ENCODE results near the gene RALGPS1.

RALGPS1 gene

DNA sequence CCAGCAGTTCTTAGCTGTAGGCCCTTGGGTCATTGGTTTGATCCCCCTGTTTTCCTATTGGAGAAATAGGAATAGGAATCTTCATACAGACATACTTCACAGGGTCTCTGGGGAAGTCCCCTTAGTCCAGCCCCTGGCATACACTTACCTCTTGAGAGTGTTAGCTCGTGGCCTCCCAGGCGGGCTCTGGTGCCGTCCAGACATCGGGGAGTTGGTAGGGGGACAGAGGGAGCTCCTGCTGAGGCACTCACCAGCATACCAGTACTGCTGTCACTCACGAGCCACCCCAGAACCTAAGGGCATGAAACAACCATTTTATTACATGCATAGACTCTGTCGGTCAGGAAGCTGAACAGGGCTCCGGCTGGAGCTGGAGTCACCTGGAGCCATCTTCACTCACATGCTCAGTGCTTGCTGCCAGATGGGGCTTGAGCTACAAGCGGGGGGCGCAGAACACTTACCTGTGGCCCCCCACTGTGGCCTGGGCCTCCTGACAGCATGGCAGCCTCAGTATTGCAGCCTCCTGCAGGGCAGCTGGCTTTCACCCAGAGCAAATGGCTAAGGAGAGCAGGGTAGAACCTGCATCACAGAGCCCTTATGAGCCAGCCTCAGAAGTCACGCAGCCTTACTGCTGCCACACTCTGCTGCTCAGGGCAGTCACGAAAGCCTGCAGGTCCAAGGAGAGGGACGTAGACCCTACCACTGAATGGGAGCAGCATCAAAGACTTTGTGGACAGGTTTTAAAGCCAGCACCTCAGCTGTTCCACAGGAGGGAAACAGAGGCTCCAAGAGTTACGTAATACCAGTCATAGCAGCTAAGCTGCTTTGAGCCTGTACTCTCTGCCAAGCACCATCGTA lies 266.1 kb downstream of the RALGPS1 start:
- DNase-seq, result no peak

DNA sequence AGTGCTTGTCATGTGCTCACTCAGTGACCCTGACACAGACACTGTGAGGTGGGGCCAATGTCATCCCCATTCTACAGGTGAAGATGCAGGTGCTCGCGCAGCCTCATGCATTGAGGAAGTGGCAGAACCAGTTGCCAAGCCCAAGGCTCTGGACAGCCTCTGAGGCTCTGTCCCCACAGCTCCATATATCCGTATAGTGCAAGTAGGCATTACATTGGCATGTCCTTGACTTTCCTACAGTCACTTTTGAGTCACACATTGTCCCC lies 266.7 kb downstream of the RALGPS1 start:
- DNase-seq, result no peak

DNA sequence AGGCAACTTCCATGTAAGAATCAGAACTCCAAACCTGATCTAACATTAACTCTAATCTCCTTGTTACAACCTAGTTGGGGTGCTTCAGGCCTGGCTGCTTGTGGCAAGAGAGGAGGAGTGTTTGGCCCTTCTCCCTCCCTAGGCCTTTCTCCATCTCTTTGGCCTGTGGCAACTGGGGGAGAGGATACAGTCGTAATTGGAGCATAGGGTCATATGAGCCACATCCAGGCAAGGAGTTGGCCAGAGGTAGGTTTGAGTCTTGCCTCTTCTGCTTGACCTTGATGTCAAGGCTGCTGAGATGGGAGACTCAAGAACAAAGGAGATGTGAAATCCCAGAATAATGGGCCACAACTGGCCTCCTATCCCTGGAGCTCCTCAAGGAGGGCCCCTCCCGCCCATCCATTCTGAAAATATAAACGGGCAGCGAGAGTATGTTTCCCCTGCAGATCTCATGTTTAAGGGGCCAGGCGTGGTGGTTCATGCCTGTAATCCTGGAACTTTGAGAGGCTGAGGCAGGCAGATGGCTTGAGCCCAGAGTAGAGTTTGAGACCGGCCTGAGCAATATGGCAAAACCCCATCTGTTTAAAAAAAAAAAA lies 267.1 kb downstream of the RALGPS1 start:
- DNase-seq, result no peak

DNA sequence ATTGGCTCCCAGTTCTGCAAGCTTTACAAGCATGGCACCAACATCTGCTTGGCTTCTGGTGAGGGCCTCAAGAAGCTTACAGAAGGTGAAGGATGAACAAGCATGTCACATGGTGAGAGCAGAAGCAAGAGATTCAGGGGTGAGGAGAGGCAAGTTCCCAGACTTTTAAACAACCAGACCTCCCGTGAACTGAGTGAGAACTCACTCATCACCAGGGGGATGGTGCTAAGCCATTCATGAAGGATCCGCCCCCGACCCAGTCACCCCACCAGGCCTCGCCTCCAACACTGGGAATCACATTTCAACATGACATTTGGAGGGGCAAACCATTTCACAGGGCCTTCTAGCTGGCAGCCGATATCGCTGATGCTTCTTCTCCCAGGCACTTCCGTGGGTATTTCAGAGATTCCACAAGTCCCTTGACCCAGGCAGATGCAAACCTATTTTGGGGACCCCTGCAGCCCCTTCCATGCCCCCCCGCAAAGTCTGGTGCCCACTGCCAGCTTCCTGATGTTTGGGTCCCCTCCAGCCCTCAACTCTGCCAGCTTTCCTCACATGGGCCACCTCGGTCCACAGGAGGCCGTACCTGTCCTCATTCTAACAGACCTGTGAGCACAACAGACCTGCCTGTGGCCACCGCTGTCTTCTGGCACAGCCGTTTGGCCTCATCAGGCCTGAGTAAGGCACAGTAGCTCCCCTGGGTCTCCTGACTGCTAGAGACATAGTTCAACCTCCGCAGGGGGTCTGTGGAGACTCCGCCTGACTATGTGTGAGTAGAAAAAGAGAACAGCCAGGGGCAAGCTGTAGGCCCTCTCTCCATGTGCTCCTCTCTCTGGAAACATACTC lies 268.5 kb downstream of the RALGPS1 start:
- no peak for DNase-seq

DNA sequence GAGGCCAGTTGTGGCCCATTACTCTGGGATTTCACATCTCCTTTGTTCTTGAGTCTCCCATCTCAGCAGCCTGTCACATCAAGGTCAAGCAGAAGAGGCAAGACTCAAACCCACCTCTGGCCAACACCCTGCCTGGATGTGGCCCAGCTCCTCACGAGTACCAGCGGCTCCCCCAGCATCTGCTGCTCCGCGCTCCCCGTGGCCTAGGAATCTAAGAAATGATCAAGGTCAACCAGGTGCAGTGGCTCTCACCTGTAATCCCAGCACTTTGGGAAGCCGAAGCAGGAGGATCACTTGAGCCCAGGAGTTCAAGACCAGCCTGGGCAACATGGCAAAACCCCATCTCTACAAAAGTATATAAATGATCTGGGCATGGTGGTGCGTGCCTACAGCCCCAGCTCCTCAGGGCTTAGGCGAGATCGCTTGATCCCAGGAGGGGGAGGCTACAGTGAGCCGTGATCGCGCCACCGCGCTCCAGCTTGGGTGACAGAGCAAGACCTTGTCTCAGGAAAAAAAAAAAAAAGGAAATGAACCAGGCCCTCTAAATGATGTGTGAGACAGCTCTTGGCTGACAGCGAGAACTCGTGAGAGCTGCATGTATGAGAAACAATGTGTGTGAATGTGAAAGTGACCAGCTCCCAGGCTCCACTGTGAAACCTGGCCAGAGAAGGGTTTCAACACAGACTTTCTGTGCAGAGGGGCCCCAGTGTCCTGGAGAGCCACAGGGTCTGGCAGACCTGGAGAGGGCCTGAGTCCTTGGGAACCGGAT lies 269.4 kb downstream of the RALGPS1 start:
- no peak for DNase-seq

DNA sequence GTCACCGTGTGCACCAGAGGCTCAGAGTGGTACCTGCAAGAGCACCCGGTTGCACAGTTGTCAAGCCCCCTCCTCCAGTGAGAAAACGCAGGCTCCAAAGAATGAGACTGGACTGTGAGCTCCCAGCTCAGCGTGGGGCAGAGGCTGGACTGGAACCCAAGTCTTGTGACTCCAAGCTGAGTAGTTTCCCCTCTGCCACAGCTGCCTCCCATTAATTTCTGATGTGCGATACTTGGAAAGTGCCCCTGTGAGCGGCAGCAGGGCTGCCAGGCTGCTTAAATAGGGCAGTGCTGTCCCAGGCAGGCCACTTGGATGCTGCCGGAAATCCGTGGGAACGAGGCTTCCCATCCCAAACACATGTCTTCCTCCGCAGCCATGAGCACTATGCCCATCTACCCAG lies 270.1 kb downstream of the RALGPS1 start:
- DNase-seq, result no peak

DNA sequence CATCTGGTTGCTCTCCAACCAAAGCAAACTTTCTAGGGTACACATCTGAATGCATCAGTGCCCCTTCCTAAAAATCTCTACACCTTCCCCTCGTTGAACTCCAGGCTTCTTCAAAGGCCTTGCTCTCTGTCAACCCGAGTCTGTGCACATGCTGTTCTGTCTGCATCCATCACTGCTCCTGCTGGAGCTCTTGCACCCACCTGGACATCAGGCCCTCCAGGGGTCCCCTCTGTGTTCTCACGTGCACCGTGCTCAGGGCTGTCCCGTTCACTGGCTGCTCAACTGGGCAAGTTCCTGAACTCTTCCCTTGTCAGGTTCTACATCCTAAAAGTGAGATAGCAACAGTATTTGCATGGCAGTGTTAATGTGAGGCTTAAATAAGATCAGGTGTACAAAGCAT lies 270.6 kb downstream of the RALGPS1 start:
- DNase-seq, result no peak

DNA sequence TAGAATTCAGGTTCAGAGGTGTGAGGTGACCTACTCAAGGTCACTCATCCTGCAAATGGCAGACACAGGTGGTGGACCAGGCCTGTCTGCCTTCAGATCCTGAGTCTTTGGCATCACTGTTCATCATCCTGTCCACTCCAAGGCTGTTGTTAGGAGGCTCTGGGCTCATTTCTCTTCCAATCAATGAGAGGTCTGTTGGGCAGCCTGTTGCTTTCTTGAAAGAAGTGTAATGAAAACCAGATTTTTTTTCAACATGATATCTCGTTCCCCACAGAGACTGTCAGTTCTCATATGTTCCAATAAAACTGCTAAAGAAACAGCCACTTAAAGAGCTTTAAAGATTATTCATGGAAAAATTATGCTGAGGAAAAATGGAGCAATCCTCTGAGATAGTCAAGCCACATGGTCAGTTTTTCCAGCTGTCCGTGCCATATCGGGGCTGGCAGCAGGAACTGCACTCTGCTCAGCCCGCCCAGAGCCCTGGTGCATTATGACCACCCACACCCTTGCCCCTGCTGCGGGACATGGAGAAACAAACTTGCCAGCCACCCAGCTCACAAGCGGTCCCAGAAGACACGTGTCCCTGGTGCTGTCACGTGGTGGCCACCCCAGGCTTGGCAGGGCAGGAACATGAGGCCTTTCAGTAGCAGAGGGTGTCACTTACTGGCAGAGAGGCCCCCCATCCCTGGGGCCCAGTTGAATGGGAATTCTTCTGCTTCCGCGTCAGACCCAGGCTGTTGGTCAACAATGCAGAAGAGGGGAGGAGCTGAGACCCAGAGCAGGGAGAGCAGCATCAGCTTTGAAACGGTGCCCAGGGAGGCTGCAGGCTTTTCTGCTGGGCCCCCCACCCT lies 271.6 kb downstream of the RALGPS1 start:
- DNase-seq, result no peak

DNA sequence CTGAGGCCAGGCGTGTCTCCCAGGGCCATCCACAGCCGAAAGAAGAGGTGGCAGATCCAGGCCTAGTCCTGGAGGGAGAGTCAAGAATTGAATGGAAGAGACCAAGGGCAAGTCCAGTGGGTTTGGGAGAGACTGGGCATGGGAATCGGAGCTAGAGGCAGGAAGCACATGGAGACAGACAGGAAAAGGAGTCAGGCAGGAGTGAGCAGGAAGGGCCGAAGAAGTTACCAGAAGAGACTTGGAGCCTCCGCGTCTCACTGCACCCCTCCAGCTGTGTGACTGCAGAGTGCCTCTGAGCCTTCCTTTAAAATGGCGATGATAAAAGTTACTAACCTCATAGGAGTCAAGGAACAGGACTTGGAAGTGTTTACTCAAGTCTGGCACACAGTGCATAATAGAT lies 272.2 kb downstream of the RALGPS1 start:
- no peak for DNase-seq

DNA sequence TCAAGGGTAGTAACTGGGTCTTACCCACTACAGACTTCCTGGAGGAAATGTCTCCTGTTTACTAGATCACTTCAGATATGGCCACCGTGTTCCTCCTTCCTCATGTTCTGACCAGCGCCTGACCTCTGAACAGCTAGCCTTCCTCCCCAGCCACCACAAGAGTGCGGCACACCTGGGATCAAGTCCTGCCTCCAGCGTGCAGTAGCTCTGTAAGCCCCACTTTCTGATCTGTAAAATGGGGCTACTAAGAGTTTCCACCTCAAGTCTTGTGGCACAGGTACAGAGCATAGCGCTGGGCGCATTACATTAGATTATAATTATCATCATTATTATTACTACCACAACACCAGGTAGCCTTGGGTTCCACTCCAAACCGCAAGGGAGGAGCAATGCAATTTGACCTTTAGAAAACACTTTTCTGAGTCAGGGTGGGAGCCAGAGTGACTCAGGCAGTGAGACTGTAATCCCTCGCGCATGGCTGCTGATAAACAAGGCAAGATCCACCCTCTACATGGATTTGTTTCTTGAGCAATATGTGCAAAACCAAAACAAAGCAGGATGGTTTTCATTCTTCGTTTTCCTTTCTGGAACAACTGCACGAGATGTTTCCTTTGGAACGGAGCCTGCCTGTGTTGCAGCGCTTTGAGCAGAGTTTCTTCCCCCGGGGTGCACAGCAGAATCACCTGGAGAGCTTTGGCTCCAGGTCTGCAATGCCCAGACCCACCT lies 272.8 kb downstream of the RALGPS1 start:
- DNase-seq, result no peak

DNA sequence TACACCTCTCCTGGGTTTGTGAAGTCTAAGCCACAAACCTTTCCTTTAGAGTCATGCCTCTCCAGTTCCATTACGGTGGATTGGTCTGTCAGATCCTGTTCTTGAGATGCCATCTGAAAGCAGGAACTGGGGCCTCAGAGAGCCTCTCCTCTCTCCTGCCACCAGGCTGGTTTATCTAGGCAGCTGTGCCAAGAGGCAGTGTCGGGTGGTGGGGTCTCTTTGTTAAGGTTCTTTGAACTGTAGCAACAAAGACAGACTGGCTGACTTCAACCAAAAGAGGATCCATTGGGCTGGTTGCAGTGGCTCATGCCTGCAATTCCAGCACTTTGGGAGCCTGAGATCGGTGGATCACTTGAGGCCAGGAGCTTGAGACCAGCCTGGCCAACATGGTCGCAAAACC lies 273.8 kb downstream of the RALGPS1 start:
- DNase-seq, result no peak

DNA sequence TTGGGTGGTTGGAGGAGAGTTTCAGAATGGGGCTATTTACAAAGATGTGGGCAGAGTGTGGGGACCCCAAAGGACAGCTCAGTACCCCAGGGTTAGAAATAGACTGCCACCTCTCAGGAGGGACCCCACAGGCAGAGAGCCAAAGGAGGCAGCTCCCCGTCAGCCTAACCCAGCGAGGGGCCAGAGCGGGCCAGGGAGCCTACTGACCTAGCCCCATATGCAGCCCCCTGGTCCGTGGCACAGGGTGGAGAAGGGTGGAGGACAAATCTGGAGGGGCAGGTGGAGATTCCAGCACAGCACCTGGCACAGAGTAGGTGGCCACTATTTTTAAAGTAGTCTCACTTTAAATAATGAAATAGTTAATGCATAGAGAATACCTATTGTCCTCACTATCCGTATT lies 275.0 kb downstream of the RALGPS1 start:
- no peak for DNase-seq

DNA sequence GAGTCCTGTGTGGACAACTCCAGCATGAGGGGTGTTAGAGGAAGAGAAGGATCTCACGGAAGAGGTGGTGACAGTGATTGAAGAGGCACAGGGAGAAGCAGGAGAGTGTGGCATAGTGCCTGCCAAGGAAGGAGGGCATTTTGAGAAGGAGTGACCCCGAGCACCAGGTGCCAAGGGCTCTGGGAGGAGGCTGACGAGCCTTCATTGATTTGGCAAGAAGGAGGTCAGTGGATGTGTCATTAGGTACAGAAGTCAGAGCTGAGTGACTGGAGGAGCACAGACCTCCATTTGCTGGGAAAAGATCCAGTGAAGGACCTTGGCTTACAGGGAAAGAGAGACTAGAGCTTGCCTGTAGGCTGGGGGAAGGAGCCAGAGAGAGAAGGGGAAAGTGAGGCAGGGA lies 278.2 kb downstream of the RALGPS1 start:
- DNase-seq, result no peak

DNA sequence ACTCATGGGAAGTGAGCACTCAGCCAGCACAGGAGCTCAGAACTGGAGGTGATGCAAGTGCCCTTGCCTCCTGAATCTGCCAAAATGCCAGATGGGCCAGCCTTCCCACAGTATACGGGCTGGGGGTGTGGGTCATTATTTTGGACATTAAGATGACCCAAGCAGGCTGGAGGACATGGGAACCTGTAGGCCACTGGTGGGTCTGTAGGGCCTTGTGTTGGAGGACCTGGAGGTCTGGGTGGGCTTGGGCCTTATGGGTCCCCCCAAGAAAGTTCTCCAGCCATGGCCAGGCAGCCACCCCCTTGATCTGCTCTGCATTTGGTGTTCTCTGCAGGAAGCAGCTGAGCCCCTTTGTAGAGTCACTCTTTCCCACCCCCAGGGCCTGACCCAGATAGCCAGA lies 278.9 kb downstream of the RALGPS1 start:
- no peak for DNase-seq

DNA sequence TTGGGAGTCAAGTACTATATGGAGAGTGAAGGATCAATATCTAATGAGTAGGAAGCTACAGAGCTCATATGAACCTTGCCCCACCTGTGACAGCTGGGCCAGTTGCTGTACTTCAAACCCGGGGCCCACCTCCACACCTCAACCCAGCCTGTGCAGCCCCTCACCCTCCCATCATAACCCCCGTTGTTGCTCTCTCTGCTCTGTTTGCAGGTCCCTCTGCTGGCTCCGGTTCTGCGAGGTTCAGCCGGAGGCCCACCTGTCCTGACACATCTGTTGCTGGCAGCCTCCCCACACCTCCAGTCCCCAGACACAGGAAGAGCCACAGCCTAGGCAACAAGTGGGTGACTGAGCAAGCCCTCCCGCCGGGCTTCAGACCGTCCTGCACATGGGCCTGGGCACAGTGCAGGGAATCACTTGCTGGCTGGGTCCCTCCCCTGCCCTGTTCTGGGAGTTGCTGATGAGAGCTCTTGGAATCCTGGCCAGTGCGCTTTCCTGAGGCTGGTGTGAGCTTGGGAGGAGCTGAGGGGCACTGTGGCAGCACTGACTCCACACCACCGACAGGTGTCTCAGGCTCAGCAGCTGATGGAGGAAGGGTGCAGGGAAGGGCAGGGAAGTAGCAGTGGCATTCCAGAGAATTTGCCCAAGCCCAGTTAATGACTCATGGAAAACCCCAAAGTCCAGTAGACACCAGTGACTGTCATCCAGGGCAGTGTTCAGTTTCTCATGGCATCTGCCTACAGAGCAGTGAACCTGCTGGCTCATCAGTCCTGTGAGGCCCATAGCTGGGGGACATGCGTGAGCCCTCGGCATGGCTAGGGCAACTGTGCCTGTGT lies 280.5 kb downstream of the RALGPS1 start:
- DNase-seq, result no peak

DNA sequence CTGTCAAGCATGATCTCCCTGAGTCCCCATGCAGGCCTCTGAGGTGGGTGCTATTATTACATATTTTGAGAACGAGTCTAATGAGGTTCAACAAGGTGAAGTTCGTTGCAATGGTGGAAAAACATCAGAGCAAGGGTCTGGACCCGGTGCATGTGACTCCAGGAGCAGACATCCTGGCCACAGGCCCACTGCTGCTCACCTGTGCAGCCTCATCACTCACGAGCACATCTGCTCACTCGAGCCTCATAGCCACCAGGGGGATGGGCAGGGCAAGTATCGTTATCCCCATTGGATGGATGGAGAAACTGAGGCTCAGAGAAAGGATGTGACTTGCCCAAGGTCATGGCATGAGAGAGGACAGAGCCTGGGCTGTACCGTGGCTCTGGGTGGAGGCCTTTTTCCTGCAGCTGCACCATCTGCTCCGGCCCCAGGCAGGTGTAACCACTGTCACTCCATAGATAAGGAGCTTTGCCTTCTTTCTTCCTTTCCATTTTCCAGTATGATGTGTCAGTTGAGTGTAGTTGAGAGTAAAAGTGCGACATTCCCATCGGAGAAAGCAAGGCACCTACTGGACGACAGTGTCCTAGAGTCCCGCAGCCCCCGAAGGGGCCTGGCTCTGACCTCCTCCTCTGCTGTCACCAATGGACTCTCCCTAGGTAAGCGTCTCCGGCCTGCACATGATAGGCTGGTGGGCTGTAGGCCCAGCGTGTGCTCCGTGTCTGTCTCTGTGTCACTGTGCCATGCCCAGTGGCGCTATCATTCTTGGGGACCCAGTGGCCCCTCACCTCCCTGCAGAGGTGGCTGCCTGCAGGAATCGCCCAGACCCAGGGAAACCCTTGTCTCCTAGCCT lies 281.6 kb downstream of the RALGPS1 start:
- no peak for DNase-seq

DNA sequence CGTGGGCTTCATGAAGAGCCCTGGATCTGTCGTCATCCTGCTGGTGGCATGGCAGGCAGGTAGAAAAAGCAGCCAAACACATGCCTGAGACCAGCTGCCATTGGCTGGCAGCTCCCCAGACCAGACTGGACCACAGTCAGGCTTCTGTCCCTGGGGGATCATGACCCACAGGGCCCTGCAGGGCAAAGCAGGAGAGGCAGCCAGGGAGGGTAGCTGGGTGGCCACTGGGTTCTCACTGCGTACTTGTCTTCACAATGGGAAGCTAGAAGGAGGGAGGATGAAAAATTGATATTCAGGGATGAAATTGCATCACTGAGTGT lies 282.2 kb downstream of the RALGPS1 start:
- no peak for DNase-seq

DNA sequence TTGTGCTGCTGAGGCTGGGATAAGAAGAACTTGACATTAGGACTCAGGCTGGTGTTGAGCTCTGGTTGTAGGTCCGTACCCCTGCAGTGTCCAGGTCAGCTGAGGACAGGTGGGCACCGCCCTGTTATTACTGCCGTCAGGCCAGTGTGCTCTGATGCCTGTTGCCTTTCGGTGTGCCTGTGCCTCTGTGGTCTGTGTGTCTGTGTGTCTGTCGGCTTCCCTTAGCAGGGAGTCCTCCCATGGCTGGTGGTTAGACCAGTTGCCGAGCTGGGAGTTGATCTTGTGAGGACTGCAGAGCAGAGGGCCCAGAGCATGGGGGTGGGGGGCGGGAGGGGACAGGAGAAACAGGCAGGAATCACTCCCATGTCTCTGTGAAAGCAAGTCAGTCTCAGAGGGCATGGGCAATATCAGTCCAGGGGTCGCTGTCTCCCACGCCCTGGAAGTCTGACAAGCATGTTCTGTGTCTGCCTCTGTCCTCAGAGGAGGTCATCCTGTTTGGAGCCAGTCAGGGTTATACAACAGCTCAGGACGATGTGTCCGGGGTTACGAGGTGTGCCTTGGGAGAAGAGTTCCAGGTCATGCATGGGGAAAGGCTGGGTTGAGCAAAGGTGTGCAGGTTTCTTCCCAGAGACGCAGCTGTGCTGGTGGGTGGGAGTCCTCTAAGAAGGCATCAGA lies 282.7 kb downstream of the RALGPS1 start:
- no peak for DNase-seq

DNA sequence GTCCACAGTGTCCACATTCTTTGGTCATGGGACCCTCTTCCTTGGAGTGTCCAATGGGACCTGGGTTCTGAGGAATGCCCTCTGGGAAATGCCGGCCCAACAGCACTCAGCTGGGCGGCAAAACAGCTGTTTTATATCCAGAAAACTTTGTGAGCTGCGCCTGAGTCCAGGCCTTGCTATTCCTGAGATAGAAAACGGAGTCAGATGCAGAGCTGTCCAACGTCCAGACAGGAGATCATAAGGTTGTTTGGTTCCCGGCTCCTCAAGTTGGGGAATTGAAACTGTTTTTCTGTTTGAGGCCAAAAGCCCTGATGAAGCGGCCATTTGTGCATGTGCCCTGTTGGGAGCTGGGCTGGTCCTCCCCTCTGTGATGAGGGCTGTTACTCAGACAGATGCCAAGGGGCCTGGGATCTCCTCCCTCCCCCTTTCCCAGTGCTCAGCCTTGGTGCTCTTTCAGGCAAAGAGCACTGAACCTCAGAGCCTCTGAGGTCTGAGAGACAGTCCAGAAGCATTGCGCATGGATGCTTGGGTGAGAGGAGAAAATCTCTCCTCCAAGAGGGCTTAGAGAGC lies 283.4 kb downstream of the RALGPS1 start:
- no peak for DNase-seq

Data from NCI-H1436 (cell line).